GM12891 (cell line): ENCODE data around the gene AKAP9.

Experiments
- POLR2A ChIP-seq: IDR thresholded peaks from 2 replicates; pipeline ENCODE4 v1.6.1; 2011; ENCODE audit warnings: low read depth, low read length, control low read depth
- POLR2AphosphoS5 ChIP-seq: IDR thresholded peaks from 2 replicates; pipeline ENCODE4 v1.6.1; 2011; ENCODE audit warnings: low read depth, low read length, control low read depth
- TAF1 ChIP-seq: IDR thresholded peaks from 2 replicates; pipeline ENCODE4 v1.6.1; 2011; ENCODE audit warnings: low read depth, low read length, control low read depth

- TF ChIP-seq TAF1 (no peak), POLR2A (no peak), POLR2AphosphoS5 (no peak)
Measured at GRCh38 chr7:92013611-92014010, 72.9 kb downstream of the AKAP9 start.
